ENCODE measurements around the gene IGFBP6.

The IGFBP6 gene

GRCh38 chr12:53059434-53060063 lies 37.9 kb upstream of the IGFBP6 start:
- DNase-seq: no peak

GRCh38 chr12:53060064-53060720 lies 37.3 kb upstream of the IGFBP6 start:
- DNase-seq: no peak

DNA sequence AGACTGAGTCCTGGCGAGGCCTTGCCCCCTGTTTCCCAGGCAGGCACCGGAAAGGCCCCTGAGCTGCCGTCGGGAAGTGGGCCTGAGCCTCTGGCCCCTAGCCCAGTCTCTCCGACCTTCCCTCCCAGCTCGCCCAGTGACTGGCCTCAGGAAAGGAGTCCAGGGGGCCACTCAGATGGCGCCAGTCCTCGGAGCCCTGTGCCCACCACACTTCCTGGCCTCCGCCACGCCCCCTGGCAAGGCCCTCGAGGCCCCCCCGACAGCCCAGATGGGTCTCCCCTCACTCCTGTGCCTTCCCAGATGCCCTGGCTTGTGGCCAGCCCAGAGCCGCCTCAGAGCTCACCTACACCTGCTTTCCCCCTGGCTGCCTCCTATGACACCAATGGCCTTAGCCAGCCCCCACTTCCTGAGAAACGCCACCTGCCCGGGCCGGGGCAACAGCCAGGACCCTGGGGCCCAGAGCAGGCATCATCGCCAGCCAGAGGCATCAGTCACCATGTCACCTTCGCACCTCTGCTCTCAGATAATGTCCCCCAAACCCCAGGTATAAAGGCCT lies 36.7 kb upstream of the IGFBP6 start:
- DNase-seq: no peak

DNA sequence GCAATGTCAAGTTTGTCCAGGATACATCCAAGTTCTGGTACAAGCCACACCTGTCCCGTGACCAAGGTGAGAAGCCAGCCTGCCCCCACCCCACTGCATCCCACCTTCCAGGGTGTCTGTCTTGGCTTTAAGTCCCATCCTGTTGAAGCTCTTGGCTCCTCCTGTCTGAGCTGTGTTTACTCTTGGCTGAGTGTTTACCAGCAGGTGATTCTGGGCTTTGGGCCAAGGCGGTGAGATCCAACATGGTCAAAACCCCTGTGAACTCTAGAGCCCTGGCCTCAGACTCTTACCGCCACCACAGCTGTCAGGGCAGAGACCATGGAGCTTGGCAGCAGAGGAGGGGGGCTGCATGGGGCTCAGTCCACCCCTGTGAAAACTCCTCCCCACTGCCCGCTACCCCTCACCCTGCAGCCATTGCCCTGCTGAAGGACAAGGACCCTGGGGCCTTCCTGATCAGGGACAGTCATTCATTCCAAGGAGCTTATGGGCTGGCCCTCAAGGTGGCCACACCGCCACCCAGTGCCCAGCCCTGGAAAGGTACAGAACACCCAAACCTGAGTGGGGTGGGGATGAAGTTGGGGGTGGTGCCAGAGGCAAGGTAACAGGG lies 36.0 kb upstream of the IGFBP6 start:
- no peak for DNase-seq

DNA sequence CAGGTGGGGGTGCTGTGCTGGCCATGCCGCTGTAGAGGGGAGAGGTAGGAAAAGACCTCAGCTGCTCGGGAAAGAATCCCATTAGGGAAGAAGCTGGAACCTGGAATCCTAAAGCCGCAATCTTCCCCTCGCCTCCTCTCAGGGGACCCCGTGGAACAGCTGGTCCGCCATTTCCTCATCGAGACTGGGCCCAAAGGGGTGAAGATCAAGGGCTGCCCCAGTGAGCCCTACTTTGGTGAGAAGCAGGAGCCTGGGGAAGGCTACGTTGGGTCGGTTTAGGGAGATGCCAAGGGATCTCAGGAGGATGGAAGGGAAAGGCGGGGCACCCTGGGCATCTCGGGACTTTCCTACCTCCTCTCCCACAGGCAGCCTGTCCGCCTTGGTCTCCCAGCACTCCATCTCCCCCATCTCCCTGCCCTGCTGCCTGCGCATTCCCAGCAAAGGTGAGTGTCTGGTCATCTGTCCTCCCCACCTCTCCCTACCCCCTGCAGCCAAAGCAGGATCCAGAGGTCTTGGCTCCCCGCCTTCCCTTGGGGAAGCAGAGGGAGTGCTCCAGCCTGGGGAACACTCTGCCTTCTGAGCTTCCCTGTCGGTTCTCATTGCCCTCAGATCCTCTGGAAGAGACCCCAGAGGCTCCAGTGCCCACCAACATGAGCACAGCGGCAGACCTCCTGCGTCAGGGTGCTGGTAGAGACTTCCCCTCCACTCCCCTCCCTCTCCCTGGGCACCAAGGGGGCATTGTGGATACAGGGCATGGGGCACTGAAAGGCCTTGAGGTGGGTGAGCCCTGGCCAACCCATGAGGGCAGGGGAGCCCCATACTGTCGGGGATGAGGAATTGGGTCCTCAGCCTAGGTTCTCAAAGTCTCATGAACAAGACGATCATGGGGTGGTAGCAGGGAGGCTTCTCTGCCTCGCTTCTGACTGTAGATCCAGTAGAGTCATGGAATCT lies 35.2 kb upstream of the IGFBP6 start:
- DNase-seq: no peak

- no peak for DNase-seq
Measured at GRCh38 chr12:53062977-53063707, 34.3 kb upstream of the IGFBP6 start.

DNA sequence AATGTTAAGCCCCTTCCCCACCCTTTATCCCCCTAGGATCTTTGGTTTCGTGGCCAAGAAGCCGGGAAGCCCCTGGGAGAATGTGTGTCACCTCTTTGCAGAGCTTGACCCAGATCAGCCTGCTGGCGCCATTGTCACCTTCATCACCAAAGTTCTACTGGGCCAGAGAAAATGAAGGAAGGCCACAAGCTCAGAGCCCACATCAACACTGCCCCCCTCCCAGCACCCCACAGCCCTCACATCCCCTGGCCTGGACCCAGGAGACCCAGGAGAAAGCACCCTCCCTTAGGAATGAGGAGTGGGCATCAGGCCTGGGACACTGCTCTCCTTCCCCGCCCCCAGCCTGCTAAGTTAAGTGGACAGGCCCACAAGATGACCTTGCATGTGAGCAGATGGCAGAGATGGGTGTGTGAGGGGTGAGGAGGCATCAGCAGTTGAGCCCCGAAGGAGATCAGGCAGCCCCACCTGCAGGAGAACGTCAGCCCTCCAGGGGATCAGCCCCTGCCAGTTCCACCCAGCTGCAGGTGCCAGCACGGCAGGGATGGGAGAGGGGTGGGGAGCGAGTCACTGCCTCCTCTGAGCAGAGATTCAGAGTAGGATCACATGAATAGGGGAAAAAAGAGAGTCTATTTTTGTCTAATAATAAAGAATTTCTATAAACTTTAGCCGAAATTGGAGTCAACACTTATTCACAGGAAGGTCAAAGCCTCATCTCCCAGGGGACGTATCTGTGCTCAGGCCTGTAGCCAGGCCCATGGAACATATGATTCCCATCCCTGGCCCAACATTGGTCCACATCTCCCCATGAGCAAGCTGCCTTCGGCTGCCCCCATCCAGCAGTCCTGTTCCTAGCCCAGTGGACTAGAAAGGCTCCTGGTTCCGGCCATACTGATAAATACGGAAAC lies 33.5 kb upstream of the IGFBP6 start:
- no peak for DNase-seq

GRCh38 chr12:53064613-53065436 lies 32.6 kb upstream of the IGFBP6 start:
- no peak for DNase-seq

DNA sequence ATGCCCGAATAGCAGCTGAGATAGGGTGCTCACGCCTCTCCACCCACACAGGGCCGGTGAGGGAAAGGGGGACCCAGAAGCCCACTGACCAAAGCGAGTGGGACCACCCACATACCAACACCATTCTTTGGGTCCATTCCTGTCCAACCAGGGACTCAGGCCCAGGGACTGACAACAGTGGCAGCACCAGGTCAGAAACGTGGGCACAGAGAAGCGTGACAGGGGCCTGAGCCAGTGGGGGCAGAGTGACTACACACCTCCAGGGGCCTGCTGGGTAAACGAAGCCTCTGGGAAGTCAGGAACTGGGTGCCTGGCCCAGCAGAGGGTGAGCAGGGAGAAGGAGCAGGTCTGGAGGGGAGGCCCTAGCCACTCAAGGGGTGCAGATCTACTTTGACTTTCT lies 32.0 kb upstream of the IGFBP6 start:
- DNase-seq: no peak

DNA sequence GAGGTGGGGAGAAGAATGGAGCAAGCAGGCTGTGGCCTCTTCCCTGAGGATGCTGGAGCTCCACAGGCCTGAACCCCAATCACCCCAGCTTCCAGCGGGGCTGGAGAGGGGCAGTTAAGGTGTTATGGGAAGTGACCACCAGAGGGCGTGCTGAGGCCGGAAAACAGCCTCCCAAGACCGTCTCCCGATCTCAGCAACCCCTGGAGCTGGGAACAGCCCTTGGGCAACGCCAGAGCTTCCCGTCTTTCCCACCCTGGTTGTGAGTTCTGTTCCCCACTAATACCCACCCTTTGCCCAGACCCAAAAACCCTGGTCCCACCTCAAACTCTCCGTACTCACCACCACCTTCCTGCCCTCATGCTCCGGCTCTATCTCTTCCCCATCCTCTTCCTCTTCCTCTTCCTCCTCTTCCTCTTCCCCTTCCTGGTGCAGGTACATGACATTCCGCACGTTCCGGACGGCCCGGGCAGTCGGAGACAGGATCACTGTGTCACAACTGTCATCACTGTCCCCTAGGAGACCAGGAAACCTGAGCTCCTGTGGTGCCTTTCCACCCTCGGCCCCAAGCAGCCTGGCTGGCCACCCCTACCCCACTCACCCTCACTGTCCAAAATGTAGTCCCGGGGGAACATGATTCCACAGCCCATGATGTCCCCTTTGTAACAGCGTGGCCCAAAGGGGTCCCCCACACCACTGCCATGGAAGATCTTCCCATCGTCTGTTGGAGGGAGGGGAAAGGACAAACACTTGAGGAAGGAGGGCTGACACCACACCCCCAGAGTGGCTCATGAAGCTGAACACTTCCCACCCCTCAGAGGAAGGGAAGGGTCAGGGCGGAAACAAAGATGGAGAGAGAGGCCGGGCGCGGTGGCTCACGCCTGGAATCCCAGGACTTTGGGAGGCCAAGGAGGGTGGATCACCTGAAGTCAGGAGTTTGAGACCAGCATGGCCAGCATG lies 31.2 kb upstream of the IGFBP6 start:
- peak; percentile 69 for DNase-seq

GRCh38 chr12:53067074-53067992 lies 30.1 kb upstream of the IGFBP6 start:
- DNase-seq: no peak

GRCh38 chr12:53067993-53068770 lies 29.3 kb upstream of the IGFBP6 start:
- no peak for DNase-seq

GRCh38 chr12:53068811-53069585 lies 28.5 kb upstream of the IGFBP6 start:
- DNase-seq: no peak

DNA sequence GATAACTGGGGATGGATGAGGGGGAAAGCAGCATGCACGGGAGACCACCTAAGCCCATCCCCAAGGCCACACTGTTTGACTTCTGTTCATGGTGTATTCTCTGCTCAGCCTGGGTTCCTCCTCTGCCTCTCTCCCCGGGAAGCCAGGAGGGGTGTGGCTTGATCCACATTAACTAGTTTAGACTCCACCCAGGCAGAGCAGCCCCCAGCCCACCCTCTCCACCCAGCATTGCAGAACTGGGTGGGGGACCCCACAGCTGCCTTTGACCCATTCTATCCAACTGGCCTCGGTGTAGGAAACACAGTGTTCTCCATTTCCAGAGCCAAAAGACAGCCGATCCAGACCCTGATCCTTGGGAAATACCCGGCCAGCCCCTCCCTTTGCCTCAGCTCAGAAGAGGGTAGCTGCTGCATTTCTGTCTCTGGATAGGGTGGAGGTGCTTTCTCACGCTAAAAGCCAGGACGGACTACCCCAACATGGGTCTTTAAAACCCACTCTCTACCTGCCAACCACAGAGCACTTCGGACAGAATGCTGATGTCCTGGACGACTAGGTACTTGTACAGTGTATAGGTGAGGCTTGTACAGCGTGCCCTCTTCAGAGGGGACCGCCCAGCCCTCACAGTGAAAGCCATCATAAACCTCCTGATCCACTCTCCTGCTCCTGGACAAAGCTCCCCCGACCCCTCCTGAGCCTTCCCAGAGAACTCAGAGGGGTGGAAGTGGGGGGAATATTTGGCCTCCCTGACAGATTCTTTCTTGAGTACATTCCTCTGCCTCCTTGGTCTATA lies 27.7 kb upstream of the IGFBP6 start:
- DNase-seq: no peak

DNA sequence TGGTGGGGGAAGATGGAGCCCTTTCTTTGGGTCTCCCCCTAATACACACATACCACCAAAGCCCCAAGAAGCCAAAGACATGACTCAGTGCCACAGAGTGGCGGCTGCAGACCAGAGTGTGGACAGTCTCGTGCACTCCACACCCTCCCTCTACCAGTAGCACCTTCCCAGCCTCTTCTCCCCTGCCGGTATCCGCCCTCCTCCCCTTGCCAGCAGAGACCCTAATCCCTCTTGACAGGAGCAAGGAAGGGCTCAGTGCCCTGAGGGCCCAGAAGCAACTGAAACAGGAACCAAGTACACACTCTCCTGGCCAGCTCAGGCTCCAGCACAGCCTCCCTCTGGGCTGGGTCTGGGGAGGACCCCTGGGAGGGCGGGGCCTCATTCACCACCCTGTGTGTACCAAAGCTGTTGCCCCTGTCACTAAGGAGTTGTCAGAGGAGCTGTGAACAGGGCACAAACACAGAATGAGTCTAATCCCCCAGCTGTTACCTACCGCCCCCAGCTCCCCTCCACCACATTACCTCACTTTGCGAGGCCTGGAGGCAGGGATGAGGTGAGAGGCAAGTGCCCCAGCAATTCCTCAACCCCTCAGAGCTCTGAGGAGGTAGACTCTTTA lies 26.5 kb upstream of the IGFBP6 start:
- no peak for DNase-seq
